ENCODE data around the gene NPSR1. TPM values are rescaled to one million over a fixed set of nuclear protein-coding genes. Genes with fewer than 3 reads are reported as not detected.
"Not testable (repeated sequence)": the region's sequence is repeated elsewhere in the genome, so short reads cannot be mapped to it uniquely, and the experiment has no call there.

NPSR1 gene
- total RNA-seq, 1 experiment from 2014 or later = not detected

- Mint-ChIP-seq H3K4me1 (ENCODE audit: low read depth, unreplicated experiment) (peaks cover 14% of the 10 kb centered on the region), H3K36me3 (ENCODE audit: insufficient read depth, unreplicated experiment) (no peaks in the 10 kb centered on the region), H3K27ac (ENCODE audit: unreplicated experiment) (no peak overlapping the region), H3K9me3 (ENCODE audit: low read depth, unreplicated experiment) (no peaks in the 10 kb centered on the region), H3K4me3 (ENCODE audit: low read depth, unreplicated experiment) (no peak overlapping the region), H3K27me3 (ENCODE audit: unreplicated experiment) (no peaks in the 10 kb centered on the region)
- intact Hi-C loops (cut with micrococcal nuclease; ENCODE audit: unreplicated experiment) = no loop called here
- TF ChIP-seq, protein P1, sequence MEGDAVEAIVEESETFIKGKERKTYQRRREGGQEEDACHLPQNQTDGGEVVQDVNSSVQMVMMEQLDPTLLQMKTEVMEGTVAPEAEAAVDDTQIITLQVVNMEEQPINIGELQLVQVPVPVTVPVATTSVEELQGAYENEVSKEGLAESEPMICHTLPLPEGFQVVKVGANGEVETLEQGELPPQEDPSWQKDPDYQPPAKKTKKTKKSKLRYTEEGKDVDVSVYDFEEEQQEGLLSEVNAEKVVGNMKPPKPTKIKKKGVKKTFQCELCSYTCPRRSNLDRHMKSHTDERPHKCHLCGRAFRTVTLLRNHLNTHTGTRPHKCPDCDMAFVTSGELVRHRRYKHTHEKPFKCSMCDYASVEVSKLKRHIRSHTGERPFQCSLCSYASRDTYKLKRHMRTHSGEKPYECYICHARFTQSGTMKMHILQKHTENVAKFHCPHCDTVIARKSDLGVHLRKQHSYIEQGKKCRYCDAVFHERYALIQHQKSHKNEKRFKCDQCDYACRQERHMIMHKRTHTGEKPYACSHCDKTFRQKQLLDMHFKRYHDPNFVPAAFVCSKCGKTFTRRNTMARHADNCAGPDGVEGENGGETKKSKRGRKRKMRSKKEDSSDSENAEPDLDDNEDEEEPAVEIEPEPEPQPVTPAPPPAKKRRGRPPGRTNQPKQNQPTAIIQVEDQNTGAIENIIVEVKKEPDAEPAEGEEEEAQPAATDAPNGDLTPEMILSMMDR (IDR thresholded peaks at IDR 0.05; ENCODE audit: unreplicated experiment) = no peak
- no peak for DNase-seq
- CTCF ChIA-PET = interaction anchor here (1.6 kb wide), 1 partner anchor 26 kb away, joined by 3 read pairs; no protein-coding TSS in a partner anchor
- BruUV-seq (replicated peaks) = no TSS peak
Observed at GRCh38 chr7:34622771-34623250, 35.2 kb upstream of the NPSR1 start.

- H3K4me3 Mint-ChIP-seq (ENCODE audit: low read depth, unreplicated experiment); BruUV-seq (replicated peaks); H3K27me3 Mint-ChIP-seq (ENCODE audit: unreplicated experiment); CTCF ChIA-PET; H3K27ac Mint-ChIP-seq (ENCODE audit: unreplicated experiment); H3K9me3 Mint-ChIP-seq (ENCODE audit: low read depth, unreplicated experiment); intact Hi-C loops (cut with micrococcal nuclease; ENCODE audit: unreplicated experiment); H3K36me3 Mint-ChIP-seq (ENCODE audit: insufficient read depth, unreplicated experiment); DNase-seq: not testable (repeated sequence)
- peaks cover 22% of the 10 kb centered on the region for H3K4me1 Mint-ChIP-seq (ENCODE audit: low read depth, unreplicated experiment)
Observed at GRCh38 chr7:34628618-34629017, 29.4 kb upstream of the NPSR1 start.

DNA sequence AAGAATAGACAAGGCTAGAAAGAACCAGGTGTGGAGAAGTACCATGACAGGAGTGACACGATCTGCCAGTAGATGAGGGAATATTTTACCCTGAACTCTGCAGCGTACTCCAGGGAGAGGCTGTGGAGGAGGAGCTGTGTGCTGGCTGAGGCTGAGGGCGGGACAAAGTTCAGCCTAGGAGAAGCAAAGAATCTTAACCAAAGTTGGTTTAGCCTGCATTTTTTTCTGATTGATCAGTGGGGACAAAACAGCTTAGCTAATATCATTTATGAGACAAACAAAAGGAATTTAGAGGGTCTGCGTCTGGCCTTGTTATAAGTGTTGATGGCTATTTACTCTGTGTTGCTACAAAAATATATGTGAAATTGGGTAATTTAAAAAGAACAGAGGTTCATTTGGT lies 5.2 kb upstream of the NPSR1 start:
- Mint-ChIP-seq H3K9me3 (ENCODE audit: low read depth, unreplicated experiment) (peaks cover 3% of the 10 kb centered on the region), H3K27me3 (ENCODE audit: unreplicated experiment) (no peaks in the 10 kb centered on the region), H3K36me3 (ENCODE audit: insufficient read depth, unreplicated experiment) (peaks cover 13% of the 10 kb centered on the region), H3K4me1 (ENCODE audit: low read depth, unreplicated experiment) (peaks cover 62% of the 10 kb centered on the region), H3K4me3 (ENCODE audit: low read depth, unreplicated experiment) (peak overlapping the region; percentile 52), H3K27ac (ENCODE audit: unreplicated experiment) (peak overlapping the region; percentile 75)
- peak; percentile 67 for DNase-seq
- CTCF ChIA-PET = interaction anchor here (0.6 to 1.0 kb wide), 3 partner anchors 22 to 171 kb away, joined by 3 to 4 read pairs (median 3); no protein-coding TSS in a partner anchor
- intact Hi-C loops (cut with micrococcal nuclease; ENCODE audit: unreplicated experiment) = no loop called here
- TF ChIP-seq, protein P1 (IDR thresholded peaks at IDR 0.05; ENCODE audit: unreplicated experiment) = no peak
- no TSS peak for BruUV-seq (replicated peaks)

DNA sequence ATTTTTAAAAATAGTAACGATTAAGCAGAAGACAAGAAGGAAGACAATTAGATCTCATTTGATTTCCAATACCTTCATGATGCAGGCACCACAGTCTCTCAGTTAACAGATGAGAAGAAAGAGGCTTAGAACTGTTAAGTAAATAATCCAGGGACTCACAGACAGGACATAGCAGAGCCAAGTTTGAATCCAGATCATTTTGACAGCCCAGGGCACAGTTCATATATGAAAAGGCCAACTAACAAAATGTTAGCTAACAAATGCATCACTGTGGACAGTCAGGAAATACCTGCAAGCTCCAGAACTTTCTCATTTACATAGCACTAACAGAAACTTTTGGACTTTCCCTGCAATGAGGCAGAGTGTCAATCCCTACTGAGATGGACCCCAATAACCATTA lies 4.2 kb upstream of the NPSR1 start:
- intact Hi-C loops (cut with micrococcal nuclease; ENCODE audit: unreplicated experiment) = no loop called here
- H3K4me1 Mint-ChIP-seq (ENCODE audit: low read depth, unreplicated experiment) = peaks cover 62% of the 10 kb centered on the region
- CTCF ChIA-PET = interaction anchor here (0.7 kb wide), 1 partner anchor 63 kb away, joined by 6 read pairs; no protein-coding TSS in a partner anchor
- H3K27me3 Mint-ChIP-seq (ENCODE audit: unreplicated experiment) = no peaks in the 10 kb centered on the region
- TF ChIP-seq, protein P1 (IDR thresholded peaks at IDR 0.05; ENCODE audit: unreplicated experiment) = no peak
- no peak for DNase-seq
- H3K36me3 Mint-ChIP-seq (ENCODE audit: insufficient read depth, unreplicated experiment) = peaks cover 13% of the 10 kb centered on the region
- peak overlapping the region; percentile 52 for H3K4me3 Mint-ChIP-seq (ENCODE audit: low read depth, unreplicated experiment)
- H3K9me3 Mint-ChIP-seq (ENCODE audit: low read depth, unreplicated experiment) = peaks cover 3% of the 10 kb centered on the region
- BruUV-seq (replicated peaks) = no TSS peak
- H3K27ac Mint-ChIP-seq (ENCODE audit: unreplicated experiment) = peak overlapping the region; percentile 75

GRCh38 chr7:34655384-34655783 lies 2.6 kb upstream of the NPSR1 start:
- H3K27ac Mint-ChIP-seq (ENCODE audit: unreplicated experiment) = peak overlapping the region; percentile 75
- H3K9me3 Mint-ChIP-seq (ENCODE audit: low read depth, unreplicated experiment) = peaks cover 3% of the 10 kb centered on the region
- TSS peak; percentile 91 for BruUV-seq (replicated peaks)
- no peaks in the 10 kb centered on the region for H3K27me3 Mint-ChIP-seq (ENCODE audit: unreplicated experiment)
- intact Hi-C loops (cut with micrococcal nuclease; ENCODE audit: unreplicated experiment) = loop anchor here (1.0 kb wide), 1 partner anchor 93 kb away; no protein-coding TSS in a partner anchor
- DNase-seq = peak; percentile 48
- TF ChIP-seq, protein P1 (IDR thresholded peaks at IDR 0.05; ENCODE audit: unreplicated experiment) = no peak
- peaks cover 13% of the 10 kb centered on the region for H3K36me3 Mint-ChIP-seq (ENCODE audit: insufficient read depth, unreplicated experiment)
- CTCF ChIA-PET = no interaction called here
- H3K4me3 Mint-ChIP-seq (ENCODE audit: low read depth, unreplicated experiment) = peak overlapping the region; percentile 52
- peaks cover 63% of the 10 kb centered on the region for H3K4me1 Mint-ChIP-seq (ENCODE audit: low read depth, unreplicated experiment)

All from Calu3 (cell line).